HepG2 (cell line): Measurements from ENCODE around the gene TMEM255B. TPM values are rescaled to one million over a fixed set of nuclear protein-coding genes. Genes with fewer than 3 reads are reported as not detected.

Source experiments
- ATAC-seq: fragments of 200-7000 bp; cut with Tn5 transposase; 3 replicates; pipeline ENCODE4 v1.9.1; 2020; ENCODE audit warnings: mild to moderate bottlenecking, moderate library complexity
- BruUV-seq: library from RNA; stranded (reverse); fragments of 400-500 nt; replicated peaks from 2 replicates; lab custom pipeline; 2021; lab: Mats Ljungman, UMichigan
- CTCF ChIA-PET: fragments of 300-600 bp; formaldehyde crosslinking; extraction: SDS; loops from one replicate; lab custom pipeline; 2021; ENCODE audit warnings: low total read pairs, inconsistent platforms, low intra/inter-chr PET ratio; lab: Yijun Ruan, JAX
- POLR2A ChIA-PET: fragments of 350-600 bp; sonication (Branson Sonifier 250); formaldehyde crosslinking; loops from one replicate; lab custom pipeline; 2020; ENCODE audit warnings: antibody characterized with exemption, inconsistent platforms; lab: Yijun Ruan, JAX
- DNase-seq: peaks from one replicate; pipeline ENCODE4 v3.0.0-alpha.2; 2015; ENCODE audit warnings: low spot score
- FAIRE-seq: peaks from 3 replicates; lab custom pipeline; 2011; peaks lifted over from hg19 to GRCh38; lab: Jason Lieb, UNC
- H2AFZ ChIP-seq: one replicate; pipeline ENCODE4 v1.6.1; 2011; ENCODE audit warnings: low read length, inconsistent platforms
- H3K27ac ChIP-seq: fragments of 300-600 bp; 3 replicates; pipeline ENCODE4 v1.8.0; 2011; ENCODE audit warnings: mixed run types, mild to moderate bottlenecking, mixed read lengths, low read length, inconsistent platforms; ENCODE audit not compliant: insufficient read depth; ENCODE audit errors: extremely low read length
- H3K27me3 ChIP-seq, 2 experiments: fragments of 200-600 bp in 1 of 2; 2 replicates in 1 of 2; 3 replicates in 1 of 2; pipeline versions ENCODE4 v1.6.0 to v1.8.0; 2011; ENCODE audit warnings: low read length in 2 of 2, mild to moderate bottlenecking in 2 of 2, moderate library complexity in 2 of 2, inconsistent platforms in 1 of 2; ENCODE audit not compliant: insufficient read depth in 2 of 2, control insufficient read depth in 1 of 2
- H3K36me3 ChIP-seq, 2 experiments: fragments of 200-600 bp in 1 of 2; replicated peaks in 1 of 2; 2 replicates in 1 of 2; 3 replicates in 1 of 2; pipeline versions ENCODE4 v1.5.1 to v1.8.0; 2011; ENCODE audit warnings: low read length in 2 of 2, inconsistent platforms in 1 of 2; ENCODE audit not compliant: insufficient read depth in 2 of 2, control insufficient read depth in 1 of 2
- H3K4me1 ChIP-seq: 2 replicates; pipeline ENCODE4 v1.5.1; 2012; ENCODE audit warnings: low read length, inconsistent platforms; ENCODE audit not compliant: insufficient read depth
- H3K4me2 ChIP-seq: 2 replicates; pipeline ENCODE4 v1.6.0; 2011; ENCODE audit warnings: low read depth, low read length, inconsistent platforms
- H3K4me3 ChIP-seq, 3 experiments: fragments of 200-600 bp in 1 of 3; sonication (generic), shearing (Covaris generic) in 1 of 3; replicated peaks in 1 of 3; 2 replicates each; pipeline ENCODE4 v1.5.1; 2011 to 2016; ENCODE audit warnings: low read length in 3 of 3, inconsistent platforms in 2 of 3, low read depth in 2 of 3, mild to moderate bottlenecking in 2 of 3, control low read depth in 1 of 3, mixed read lengths in 1 of 3; ENCODE audit not compliant: insufficient read depth in 1 of 3
- H3K79me2 ChIP-seq: one replicate; pipeline ENCODE4 v1.6.1; 2011; ENCODE audit warnings: low read length, inconsistent platforms; ENCODE audit not compliant: insufficient read depth
- H3K9ac ChIP-seq: 2 replicates; pipeline ENCODE4 v1.6.0; 2011; ENCODE audit warnings: mild to moderate bottlenecking, low read depth, low read length, inconsistent platforms; ENCODE audit not compliant: insufficient read depth
- H3K9me3 ChIP-seq: 2 replicates; pipeline ENCODE4 v1.5.1; 2012; ENCODE audit warnings: mild to moderate bottlenecking, low read length
- H4K20me1 ChIP-seq: 2 replicates; pipeline ENCODE4 v1.6.0; 2011; ENCODE audit warnings: inconsistent platforms, mild to moderate bottlenecking, low read length, moderate library complexity; ENCODE audit not compliant: insufficient read depth
- ATRX ChIP-seq: sonication (generic); formaldehyde crosslinking; IDR thresholded peaks from 2 replicates; pipeline ENCODE4 v1.4.0; 2020; ENCODE audit warnings: missing genetic modification reagents, borderline replicate concordance
- CENPX ChIP-seq: sonication (generic); formaldehyde crosslinking; IDR thresholded peaks from 2 replicates; pipeline ENCODE4 v1.9.0; 2021; ENCODE audit warnings: mild to moderate bottlenecking, missing genetic modification reagents, moderate library complexity
- NFIB ChIP-seq: sonication (generic); formaldehyde crosslinking; IDR thresholded peaks from 2 replicates; pipeline ENCODE4 v1.9.0; 2021; ENCODE audit warnings: missing genetic modification reagents, mild to moderate bottlenecking, borderline replicate concordance
- RARA ChIP-seq: IDR thresholded peaks from 2 replicates; pipeline ENCODE4 v1.6.1; 2016; ENCODE audit warnings: missing genetic modification reagents, missing compliant biosample characterization
- ZNF331 ChIP-seq: sonication (generic); formaldehyde crosslinking; IDR thresholded peaks from 2 replicates; pipeline ENCODE4 v1.4.0; 2020; ENCODE audit warnings: missing genetic modification reagents
- ZNF501 ChIP-seq: sonication (generic); formaldehyde crosslinking; IDR thresholded peaks from 2 replicates; pipeline ENCODE4 v1.5.1; 2020; ENCODE audit warnings: mild to moderate bottlenecking, moderate library complexity, missing genetic modification reagents
- ZNF510 ChIP-seq: sonication (generic); formaldehyde crosslinking; IDR thresholded peaks from 2 replicates; pipeline ENCODE4 v1.4.0; 2020; ENCODE audit warnings: low read depth, mild to moderate bottlenecking, missing genetic modification reagents
- ZNF747 ChIP-seq: sonication (generic); formaldehyde crosslinking; IDR thresholded peaks from 2 replicates; pipeline ENCODE4 v1.8.1; 2023; ENCODE audit warnings: missing genetic modification reagents, mild to moderate bottlenecking, borderline replicate concordance
- WGBS: methylation state at CpG from one replicate; pipeline ENCODE4 v1.1.6; 2017; ENCODE audit warnings: low lambda C conversion rate; 5-methylcytosine and 5-hydroxymethylcytosine counted together
- in situ Hi-C: cut with HindIII; loops from 2 replicates; pipeline ENCODE4 v1.10.0; 2017; ENCODE audit warnings: low pct_unique_long_range_greater_than_20kb; ENCODE audit not compliant: extremely low pct_ligation_motif_present
- intact Hi-C: fragments of 100-400 bp; cut with micrococcal nuclease; formaldehyde crosslinking; loops from one replicate; pipeline ENCODE4 v1.10.0; 2022; ENCODE audit not compliant: unreplicated experiment
- polyA plus RNA-seq, 8 experiments: library from polyadenylated mRNA; depleted of rRNA in 3 of 8; stranded (reverse) in 7 of 8; unstranded in 1 of 8; fragments of >200 nt; fragmentation: Illumina TruSeq in 4 of 8; extraction: Trizol in 4 of 8; gene quantifications; 2 replicates each; pipeline versions ENCODE4 v1.2.1 to v1.2.3, GENCODE V29; 2011 to 2016; ENCODE audit warnings: low read depth in 4 of 8, missing spikeins in 1 of 8, mixed read lengths in 1 of 8; ENCODE audit not compliant: insufficient read depth in 1 of 8
- total RNA-seq, 5 experiments: library from RNA; depleted of rRNA; stranded (reverse); fragments of >200 nt; fragmentation: Illumina TruSeq; extraction: Trizol; gene quantifications; 2 replicates each; pipeline ENCODE4 v1.2.3, GENCODE V29; 2016; ENCODE audit warnings: low read depth in 1 of 5
- TF ChIP-seq, protein P1 (sequence below): sonication (generic); formaldehyde crosslinking; IDR thresholded peaks from 2 replicates; pipeline ENCODE4 v1.8.1; 2023; ENCODE audit warnings: mild to moderate bottlenecking, missing genetic modification reagents, borderline replicate concordance
- TF ChIP-seq, protein P2 (sequence below): sonication (generic); formaldehyde crosslinking; IDR thresholded peaks from 2 replicates; pipeline ENCODE4 v1.4.0; 2020; ENCODE audit warnings: missing genetic modification reagents, borderline replicate concordance
- TF ChIP-seq, protein P3 (sequence below): fragments of 450-650 bp; IDR thresholded peaks from 2 replicates; pipeline ENCODE4 v1.6.1; 2016
- TF ChIP-seq, protein P4 (sequence below): sonication (generic); formaldehyde crosslinking; IDR thresholded peaks from 2 replicates; pipeline ENCODE4 v1.4.0; 2020; ENCODE audit warnings: missing genetic modification reagents, mild to moderate bottlenecking, borderline replicate concordance
- TF ChIP-seq, protein P5 (sequence below): sonication (generic); formaldehyde crosslinking; IDR thresholded peaks from 2 replicates; pipeline ENCODE4 v1.8.0; 2023; ENCODE audit warnings: mild to moderate bottlenecking, missing genetic modification reagents

TMEM255B gene
- total and polyA plus RNA-seq, 2 of the 13 experiments (the other 11 are each of a cell fraction or from before 2014, with no cell fraction given): not detected

DNA sequence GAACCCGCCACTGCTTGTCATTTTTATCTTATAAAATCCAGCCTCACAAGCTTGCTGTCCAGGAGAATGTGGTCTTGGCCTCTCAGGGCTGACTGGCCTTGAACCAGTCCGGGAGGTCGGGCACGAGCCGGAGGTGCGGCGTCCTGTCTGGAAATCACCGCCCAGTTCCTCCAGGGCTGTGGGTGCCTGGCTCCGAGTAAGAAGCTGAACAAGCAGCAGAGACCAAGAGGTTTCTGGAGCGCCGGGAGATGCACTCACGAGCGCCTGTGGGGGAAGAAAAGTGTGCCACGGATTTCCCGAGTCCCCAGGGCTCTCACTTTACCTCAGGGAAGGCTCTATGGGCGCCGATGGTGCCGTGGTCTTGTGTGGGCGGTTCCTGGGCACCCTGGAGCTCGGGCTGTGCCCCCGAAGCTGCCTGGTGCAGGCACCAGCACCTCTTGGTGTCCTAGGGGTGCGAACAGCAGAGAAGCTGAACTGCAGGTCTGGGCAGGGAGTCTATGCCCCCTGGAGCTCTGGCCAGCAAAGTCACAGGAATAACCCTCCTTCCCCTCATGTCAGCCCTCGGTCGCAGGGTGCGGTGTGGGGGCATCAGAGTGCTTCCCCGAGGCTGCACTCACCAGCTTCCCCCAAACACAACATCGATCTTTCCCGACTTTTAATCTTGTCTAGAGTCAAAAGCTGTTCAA lies 54.9 kb downstream of the TMEM255B start:
- no peak overlapping the region for H3K4me2 ChIP-seq
- no peak overlapping the region for H3K27ac ChIP-seq
- FAIRE-seq (no peak), ATAC-seq (peak; percentile 11), DNase-seq (no peak)
- H3K9ac ChIP-seq: no peak overlapping the region
- H2AFZ ChIP-seq: no peak overlapping the region
- in situ Hi-C loops (no loop called here), intact Hi-C loops (no loop called here)
- H4K20me1 ChIP-seq: no peaks in the 10 kb centered on the region
- no TSS peak for BruUV-seq
- WGBS: 2% methylated on average over 19 of the region's 28 CpGs
- ChIA-PET POLR2A (no interaction called here), CTCF (no interaction called here)
- no peak overlapping the region; a peak in 1 of 6 replicates for H3K4me3 ChIP-seq
- no peaks in the 10 kb centered on the region for H3K79me2 ChIP-seq
- H3K9me3 ChIP-seq: peaks cover 2% of the 10 kb centered on the region; the same call in 1 of the 2 replicates
- TF ChIP-seq ZNF501 (CRISPR knock-in tag): 0 out of 2 replicates have a peak, but pooled peaks have one; percentile 20
- TF ChIP-seq, protein P1, sequence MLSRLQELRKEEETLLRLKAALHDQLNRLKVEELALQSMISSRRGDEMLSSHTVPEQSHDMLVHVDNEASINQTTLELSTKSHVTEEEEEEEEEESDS (CRISPR knock-in tag): no peak
- TF ChIP-seq ZNF510 (CRISPR knock-in tag): no peak
- no peak for TF ChIP-seq ATRX (CRISPR knock-in tag)
- 0 out of 2 replicates have a peak, but pooled peaks have one; percentile 17 for TF ChIP-seq RARA (CRISPR knock-in tag)
- TF ChIP-seq, protein P2, sequence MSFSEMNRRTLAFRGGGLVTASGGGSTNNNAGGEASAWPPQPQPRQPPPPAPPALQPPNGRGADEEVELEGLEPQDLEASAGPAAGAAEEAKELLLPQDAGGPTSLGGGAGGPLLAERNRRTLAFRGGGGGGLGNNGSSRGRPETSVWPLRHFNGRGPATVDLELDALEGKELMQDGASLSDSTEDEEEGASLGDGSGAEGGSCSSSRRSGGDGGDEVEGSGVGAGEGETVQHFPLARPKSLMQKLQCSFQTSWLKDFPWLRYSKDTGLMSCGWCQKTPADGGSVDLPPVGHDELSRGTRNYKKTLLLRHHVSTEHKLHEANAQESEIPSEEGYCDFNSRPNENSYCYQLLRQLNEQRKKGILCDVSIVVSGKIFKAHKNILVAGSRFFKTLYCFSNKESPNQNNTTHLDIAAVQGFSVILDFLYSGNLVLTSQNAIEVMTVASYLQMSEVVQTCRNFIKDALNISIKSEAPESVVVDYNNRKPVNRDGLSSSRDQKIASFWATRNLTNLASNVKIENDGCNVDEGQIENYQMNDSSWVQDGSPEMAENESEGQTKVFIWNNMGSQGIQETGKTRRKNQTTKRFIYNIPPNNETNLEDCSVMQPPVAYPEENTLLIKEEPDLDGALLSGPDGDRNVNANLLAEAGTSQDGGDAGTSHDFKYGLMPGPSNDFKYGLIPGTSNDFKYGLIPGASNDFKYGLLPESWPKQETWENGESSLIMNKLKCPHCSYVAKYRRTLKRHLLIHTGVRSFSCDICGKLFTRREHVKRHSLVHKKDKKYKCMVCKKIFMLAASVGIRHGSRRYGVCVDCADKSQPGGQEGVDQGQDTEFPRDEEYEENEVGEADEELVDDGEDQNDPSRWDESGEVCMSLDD (CRISPR knock-in tag): no peak
- TF ChIP-seq, protein P3, sequence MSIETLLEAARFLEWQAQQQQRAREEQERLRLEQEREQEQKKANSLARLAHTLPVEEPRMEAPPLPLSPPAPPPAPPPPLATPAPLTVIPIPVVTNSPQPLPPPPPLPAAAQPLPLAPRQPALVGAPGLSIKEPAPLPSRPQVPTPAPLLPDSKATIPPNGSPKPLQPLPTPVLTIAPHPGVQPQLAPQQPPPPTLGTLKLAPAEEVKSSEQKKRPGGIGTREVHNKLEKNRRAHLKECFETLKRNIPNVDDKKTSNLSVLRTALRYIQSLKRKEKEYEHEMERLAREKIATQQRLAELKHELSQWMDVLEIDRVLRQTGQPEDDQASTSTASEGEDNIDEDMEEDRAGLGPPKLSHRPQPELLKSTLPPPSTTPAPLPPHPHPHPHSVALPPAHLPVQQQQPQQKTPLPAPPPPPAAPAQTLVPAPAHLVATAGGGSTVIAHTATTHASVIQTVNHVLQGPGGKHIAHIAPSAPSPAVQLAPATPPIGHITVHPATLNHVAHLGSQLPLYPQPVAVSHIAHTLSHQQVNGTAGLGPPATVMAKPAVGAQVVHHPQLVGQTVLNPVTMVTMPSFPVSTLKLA: no peak
- TF ChIP-seq, protein P4, sequence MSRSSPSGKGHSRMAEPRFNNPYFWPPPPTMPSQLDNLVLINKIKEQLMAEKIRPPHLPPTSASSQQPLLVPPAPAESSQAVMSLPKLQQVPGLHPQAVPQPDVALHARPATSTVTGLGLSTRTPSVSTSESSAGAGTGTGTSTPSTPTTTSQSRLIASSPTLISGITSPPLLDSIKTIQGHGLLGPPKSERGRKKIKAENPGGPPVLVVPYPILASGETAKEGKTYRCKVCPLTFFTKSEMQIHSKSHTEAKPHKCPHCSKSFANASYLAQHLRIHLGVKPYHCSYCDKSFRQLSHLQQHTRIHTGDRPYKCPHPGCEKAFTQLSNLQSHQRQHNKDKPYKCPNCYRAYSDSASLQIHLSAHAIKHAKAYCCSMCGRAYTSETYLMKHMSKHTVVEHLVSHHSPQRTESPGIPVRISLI (CRISPR knock-in tag): no peak
- TF ChIP-seq NFIB (CRISPR knock-in tag): no peak
- no peak for TF ChIP-seq ZNF747 (CRISPR knock-in tag)
- TF ChIP-seq ZNF331 (CRISPR knock-in tag): no peak
- TF ChIP-seq, protein P5, sequence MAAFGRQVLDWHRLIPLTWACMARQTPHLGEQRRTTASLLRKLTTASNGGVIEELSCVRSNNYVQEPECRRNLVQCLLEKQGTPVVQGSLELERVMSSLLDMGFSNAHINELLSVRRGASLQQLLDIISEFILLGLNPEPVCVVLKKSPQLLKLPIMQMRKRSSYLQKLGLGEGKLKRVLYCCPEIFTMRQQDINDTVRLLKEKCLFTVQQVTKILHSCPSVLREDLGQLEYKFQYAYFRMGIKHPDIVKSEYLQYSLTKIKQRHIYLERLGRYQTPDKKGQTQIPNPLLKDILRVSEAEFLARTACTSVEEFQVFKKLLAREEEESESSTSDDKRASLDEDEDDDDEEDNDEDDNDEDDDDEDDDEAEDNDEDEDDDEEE (CRISPR knock-in tag): no peak
- no peak for TF ChIP-seq CENPX (CRISPR knock-in tag)
- no peaks in the 10 kb centered on the region for H3K36me3 ChIP-seq
- H3K27me3 ChIP-seq: peaks cover 6 to 21% of the 10 kb centered on the region in 2 experiments; a peak in 3 of 5 replicates
- peaks cover 12% of the 10 kb centered on the region; the same call in 1 of the 2 replicates for H3K4me1 ChIP-seq
